HG03521 (cell line): ENCODE data around the gene DDHD1.

Experiments used
- ATAC-seq: cut with Tn5 transposase; IDR thresholded peaks from one replicate; pipeline ENCODE4 v1.9.1; 2021; ENCODE audit warnings: mild to moderate bottlenecking, moderate library complexity; ENCODE audit not compliant: unreplicated experiment

DDHD1 gene

GRCh38 chr14:53001787-53002378 lies 151.2 kb downstream of the DDHD1 start:
- ATAC-seq = no peak

GRCh38 chr14:52998376-52999015 lies 154.6 kb downstream of the DDHD1 start:
- ATAC-seq = no peak

GRCh38 chr14:52996493-52996892 lies 156.6 kb downstream of the DDHD1 start:
- no peak for ATAC-seq

GRCh38 chr14:52995998-52996397 lies 157.1 kb downstream of the DDHD1 start:
- ATAC-seq = no peak

GRCh38 chr14:52992236-52992870 lies 160.8 kb downstream of the DDHD1 start:
- ATAC-seq = no peak

- no peak for ATAC-seq
Measured at GRCh38 chr14:52988139-52988538, 165.0 kb downstream of the DDHD1 start.

GRCh38 chr14:52987514-52987913 lies 165.6 kb downstream of the DDHD1 start:
- ATAC-seq = no peak

- no peak for ATAC-seq
Measured at GRCh38 chr14:52987042-52987441, 166.1 kb downstream of the DDHD1 start.
